Measurements from ENCODE around the gene PTS. TPM values are rescaled to one million over a fixed set of nuclear protein-coding genes. Genes with fewer than 3 reads are reported as not detected.

The PTS gene
- total RNA-seq, 1 experiment from 2014 or later: 30.1 TPM

DNA sequence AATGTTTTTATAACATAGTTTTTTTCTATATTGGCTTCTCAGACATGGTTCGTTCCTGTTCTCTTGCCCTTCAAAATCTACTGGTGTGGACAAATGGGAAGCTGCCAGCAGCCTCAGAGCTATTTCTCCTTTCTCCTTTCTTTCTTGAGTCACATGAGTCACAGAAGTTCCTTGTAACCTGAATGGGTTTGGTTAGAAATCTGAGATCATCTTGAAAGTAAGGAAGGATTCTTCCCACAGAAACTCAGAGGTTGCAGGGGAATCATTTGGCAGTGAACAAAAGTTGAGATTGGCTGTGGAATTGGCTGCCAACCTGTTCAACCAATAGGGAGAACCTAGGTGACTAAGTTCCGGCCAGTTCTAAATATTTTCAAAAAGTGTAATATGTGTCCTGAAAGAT is 22.0 kb downstream of the PTS start:
- DNase-seq (ENCODE audit: low read depth): no peak
- in situ Hi-C loops (cut with HindIII; ENCODE audit: low pct_unique_long_range_greater_than_20kb, low sequenced_read_pairs): no loop called here

DNA sequence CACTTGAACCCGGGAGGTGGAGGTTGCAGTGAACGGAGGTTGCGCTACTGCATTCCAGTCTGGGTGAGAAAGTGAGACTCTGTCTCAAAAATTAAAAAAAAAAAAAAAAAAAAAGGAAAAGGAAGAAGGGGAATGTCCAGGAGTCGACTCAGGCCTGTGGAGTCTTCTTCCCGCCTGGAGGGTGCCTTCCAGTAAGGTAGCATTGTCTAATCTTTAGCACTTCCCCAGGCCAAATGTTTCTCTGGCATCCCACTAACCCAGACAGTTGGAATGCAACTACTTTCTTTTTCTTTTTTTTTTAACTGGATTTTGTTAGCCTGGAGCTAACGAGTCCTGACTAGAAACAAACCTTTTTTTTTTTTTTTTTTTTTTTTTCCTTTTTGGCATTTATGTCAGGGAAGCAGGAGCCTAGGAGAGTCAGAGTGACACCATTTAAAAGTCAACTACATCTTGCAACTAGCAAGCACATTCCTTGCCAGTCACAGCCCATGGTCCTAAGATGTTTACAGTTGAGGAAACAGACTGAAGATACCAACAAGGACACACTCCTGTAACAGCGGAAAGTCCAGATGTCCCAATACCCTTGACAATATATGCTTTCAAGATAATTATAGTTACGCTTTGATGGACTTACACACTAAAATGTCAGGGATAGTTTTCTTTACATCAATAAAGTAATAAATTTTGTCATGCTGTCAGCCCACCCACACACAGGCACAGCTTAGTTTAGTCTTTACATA is 23.8 kb downstream of the PTS start:
- no peak for DNase-seq (ENCODE audit: low read depth)
- in situ Hi-C loops (cut with HindIII; ENCODE audit: low pct_unique_long_range_greater_than_20kb, low sequenced_read_pairs): no loop called here

DNA sequence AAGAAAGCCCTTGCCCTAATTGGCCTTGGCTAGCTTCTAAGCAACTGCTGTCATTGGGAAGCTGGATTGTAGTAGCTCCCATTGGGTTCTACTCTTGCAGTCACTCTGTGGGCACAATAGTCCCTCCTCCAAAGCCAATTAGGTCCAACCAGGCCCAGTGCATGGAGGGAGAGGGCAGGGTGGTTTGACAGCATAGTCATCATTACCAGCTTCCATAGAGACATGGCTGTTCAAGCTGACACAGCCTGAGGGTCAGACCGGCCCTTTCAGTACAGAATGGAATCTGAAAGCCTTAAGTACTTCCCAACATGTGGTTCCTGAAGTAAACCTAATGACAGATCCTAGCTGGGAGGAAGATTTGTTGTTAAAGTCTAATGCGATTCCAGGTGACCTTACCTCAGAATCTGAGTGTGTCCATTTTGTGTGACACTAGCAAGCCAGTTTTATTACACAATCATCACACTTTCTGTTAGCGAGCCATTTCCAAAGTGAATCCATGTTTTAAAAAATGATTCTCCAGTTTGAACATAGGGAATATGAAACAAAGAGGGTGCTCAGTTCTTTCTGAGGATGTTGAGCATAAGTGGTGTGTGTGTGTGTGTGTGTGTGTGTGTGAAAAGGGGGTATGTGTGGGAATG is 27.5 kb downstream of the PTS start:
- in situ Hi-C loops (cut with HindIII; ENCODE audit: low pct_unique_long_range_greater_than_20kb, low sequenced_read_pairs): no loop called here
- no peak for DNase-seq (ENCODE audit: low read depth)

- DNase-seq (ENCODE audit: low read depth): peak; percentile 16
- in situ Hi-C loops (cut with HindIII; ENCODE audit: low pct_unique_long_range_greater_than_20kb, low sequenced_read_pairs): no loop called here
Observed at GRCh38 chr11:112255067-112255720, 29.0 kb downstream of the PTS start.

GRCh38 chr11:112260490-112260889 is 34.3 kb downstream of the PTS start, which contains the start of gene PLET1:
Gene PLET1, minus strand, starts transcription at chr11:112260860. Its CDS starts 271 bp downstream, at chr11:112260589.
- no peak for DNase-seq (ENCODE audit: low read depth)
- in situ Hi-C loops (cut with HindIII; ENCODE audit: low pct_unique_long_range_greater_than_20kb, low sequenced_read_pairs): no loop called here

GRCh38 chr11:112265659-112266409 is 39.6 kb downstream of the PTS start:
- DNase-seq (ENCODE audit: low read depth): no peak
- in situ Hi-C loops (cut with HindIII; ENCODE audit: low pct_unique_long_range_greater_than_20kb, low sequenced_read_pairs): no loop called here

DNA sequence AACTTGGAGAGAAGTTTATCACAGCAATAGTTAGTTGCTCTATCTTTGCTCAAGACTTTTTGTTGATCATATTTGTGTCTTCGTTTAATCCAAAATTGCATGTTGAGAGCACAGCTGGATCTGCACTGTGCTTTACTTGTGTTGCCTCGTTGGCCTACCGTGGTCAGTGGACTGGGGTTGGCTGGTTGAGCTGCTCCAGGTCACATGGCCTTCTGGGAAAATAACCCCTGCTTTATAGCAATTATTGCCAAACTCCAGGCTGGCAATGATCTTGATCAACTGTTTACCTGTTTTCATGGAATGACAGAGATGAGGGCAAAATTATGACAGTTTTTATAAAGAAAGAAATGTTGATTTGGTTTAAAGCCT is 40.2 kb downstream of the PTS start:
- in situ Hi-C loops (cut with HindIII; ENCODE audit: low pct_unique_long_range_greater_than_20kb, low sequenced_read_pairs): no loop called here
- DNase-seq (ENCODE audit: low read depth): no peak

- DNase-seq (ENCODE audit: low read depth): no peak
- in situ Hi-C loops (cut with HindIII; ENCODE audit: low pct_unique_long_range_greater_than_20kb, low sequenced_read_pairs): no loop called here
Observed at GRCh38 chr11:112267188-112267591, 41.0 kb downstream of the PTS start.

GRCh38 chr11:112268406-112268805 is 42.2 kb downstream of the PTS start:
- no peak for DNase-seq (ENCODE audit: low read depth)
- in situ Hi-C loops (cut with HindIII; ENCODE audit: low pct_unique_long_range_greater_than_20kb, low sequenced_read_pairs): no loop called here

DNA sequence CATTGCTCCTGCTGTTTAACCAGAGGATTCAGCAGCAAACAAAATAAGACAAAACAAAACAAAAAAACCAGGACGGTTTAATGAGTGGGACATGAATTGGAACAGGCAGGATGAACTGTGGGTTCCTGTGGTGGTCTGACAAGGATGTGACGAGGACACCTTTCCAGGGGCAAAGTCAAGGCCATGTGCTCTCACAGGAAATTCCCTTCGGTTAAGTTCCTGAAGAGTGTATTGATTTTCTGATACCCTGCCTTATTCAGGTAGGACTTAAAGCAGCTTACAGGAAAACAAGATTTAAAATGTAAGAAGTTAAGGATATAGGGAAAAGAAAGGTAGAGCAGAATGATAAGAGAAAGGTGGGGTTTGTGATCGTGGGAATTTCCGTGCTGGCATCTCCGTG is 42.9 kb downstream of the PTS start:
- in situ Hi-C loops (cut with HindIII; ENCODE audit: low pct_unique_long_range_greater_than_20kb, low sequenced_read_pairs): no loop called here
- no peak for DNase-seq (ENCODE audit: low read depth)

- in situ Hi-C loops (cut with HindIII; ENCODE audit: low pct_unique_long_range_greater_than_20kb, low sequenced_read_pairs): no loop called here
- DNase-seq (ENCODE audit: low read depth): peak; percentile 65
Observed at GRCh38 chr11:112270551-112271180, 44.4 kb downstream of the PTS start.

DNA sequence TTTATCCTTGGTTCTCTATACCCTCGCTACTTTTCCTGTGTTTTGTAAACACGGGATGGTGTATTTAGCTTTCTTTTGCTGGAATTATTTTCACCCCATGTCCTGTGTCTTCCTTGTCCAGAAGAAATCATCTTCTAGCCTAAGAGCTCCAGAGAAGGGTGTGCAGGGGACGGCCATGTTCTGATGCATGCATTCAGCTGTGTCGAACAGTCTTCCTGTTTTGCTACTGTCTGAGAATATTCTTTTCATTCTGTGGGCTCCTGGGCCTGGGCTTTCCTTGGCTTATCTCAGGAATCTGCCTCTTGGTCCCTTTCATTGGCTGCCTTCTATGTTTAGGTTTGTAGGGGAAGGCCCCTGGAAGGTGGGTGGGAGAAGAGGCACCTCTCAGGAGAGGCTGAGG is 45.0 kb downstream of the PTS start:
- in situ Hi-C loops (cut with HindIII; ENCODE audit: low pct_unique_long_range_greater_than_20kb, low sequenced_read_pairs): no loop called here
- no peak for DNase-seq (ENCODE audit: low read depth)

DNA sequence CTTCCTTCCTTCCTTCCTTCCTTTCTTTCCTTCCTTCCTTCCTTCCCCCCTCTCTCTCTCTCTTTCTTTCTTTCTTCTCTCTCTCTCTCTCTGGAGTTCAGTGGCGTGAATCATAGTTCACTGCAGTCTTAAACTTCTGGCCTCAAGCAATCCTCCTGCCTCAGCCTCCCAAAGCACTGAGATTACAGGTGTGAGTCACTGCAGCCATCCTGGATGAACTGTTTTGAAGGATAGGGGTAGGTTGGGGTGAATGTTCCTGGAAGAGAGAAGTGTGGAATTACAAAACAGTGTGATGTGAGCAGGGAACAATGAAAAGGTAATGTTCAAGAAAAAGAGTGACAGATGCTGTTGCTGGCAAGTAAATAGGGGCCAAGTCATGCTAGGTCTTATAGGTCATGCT is 46.8 kb downstream of the PTS start:
- no peak for DNase-seq (ENCODE audit: low read depth)
- in situ Hi-C loops (cut with HindIII; ENCODE audit: low pct_unique_long_range_greater_than_20kb, low sequenced_read_pairs): no loop called here

- in situ Hi-C loops (cut with HindIII; ENCODE audit: low pct_unique_long_range_greater_than_20kb, low sequenced_read_pairs): no loop called here
- no peak for DNase-seq (ENCODE audit: low read depth)
Observed at GRCh38 chr11:112274007-112274783, 48.0 kb downstream of the PTS start.

GRCh38 chr11:112277029-112277428 is 50.8 kb downstream of the PTS start:
- DNase-seq (ENCODE audit: low read depth): no peak
- in situ Hi-C loops (cut with HindIII; ENCODE audit: low pct_unique_long_range_greater_than_20kb, low sequenced_read_pairs): no loop called here

DNA sequence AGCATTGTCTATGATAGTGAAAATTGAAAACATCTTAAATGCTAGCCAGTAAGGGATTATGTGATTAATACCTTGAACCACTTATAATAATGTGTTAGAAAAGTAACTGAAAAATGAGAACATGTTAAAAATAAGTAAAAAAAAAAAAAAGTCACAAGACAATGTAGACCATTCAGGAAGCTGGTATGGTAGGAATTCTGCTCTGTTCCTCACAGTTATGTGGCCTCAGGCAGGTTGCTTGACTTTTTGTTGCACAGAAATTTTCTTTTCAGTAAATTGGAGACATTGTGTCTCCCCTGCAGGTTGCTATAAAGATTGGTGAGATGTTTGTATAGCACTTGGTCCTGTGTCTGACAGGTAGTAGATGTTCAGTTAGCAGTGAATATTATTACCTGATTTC is 51.7 kb downstream of the PTS start:
- in situ Hi-C loops (cut with HindIII; ENCODE audit: low pct_unique_long_range_greater_than_20kb, low sequenced_read_pairs): no loop called here
- peak; percentile 38 for DNase-seq (ENCODE audit: low read depth)

- no peak for DNase-seq (ENCODE audit: low read depth)
Observed at GRCh38 chr11:112278803-112279202, 52.6 kb downstream of the PTS start.

DNA sequence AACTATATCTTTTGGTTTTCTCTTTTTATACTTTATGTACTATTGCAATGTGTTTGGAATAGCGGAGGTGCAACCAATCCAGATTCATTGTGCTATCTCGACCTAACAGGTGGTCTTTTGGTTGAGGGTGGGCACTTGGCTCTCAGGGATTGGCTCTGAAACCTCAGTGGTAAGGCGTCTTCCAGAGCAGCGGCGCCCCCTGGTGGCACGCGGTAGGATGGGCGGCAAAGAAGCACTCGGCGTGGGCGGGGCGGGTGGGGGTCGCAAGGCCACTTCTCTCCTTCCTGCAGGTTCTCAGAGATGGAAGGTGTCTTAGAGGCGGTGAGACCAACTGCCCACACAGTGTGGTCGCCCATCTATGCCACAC is 53.7 kb downstream of the PTS start:
- DNase-seq (ENCODE audit: low read depth): peak; percentile 38
- in situ Hi-C loops (cut with HindIII; ENCODE audit: low pct_unique_long_range_greater_than_20kb, low sequenced_read_pairs): no loop called here

More at GRCh38 chr11:112278803-112279202, 52.6 kb downstream of the PTS start:
- in situ Hi-C loops (cut with HindIII; ENCODE audit: low pct_unique_long_range_greater_than_20kb, low sequenced_read_pairs): no loop called here

All from Caki2 (cell line).